HG02943 (cell line): ENCODE data around the gene NRN1.

Experiments
- ATAC-seq: cut with Tn5 transposase; IDR thresholded peaks from one replicate; pipeline ENCODE4 v1.9.1; 2021; ENCODE audit warnings: mild to moderate bottlenecking, low read depth, moderate library complexity; ENCODE audit not compliant: unreplicated experiment

NRN1 gene

GRCh38 chr6:6002848-6003620 lies 3.7 kb downstream of the NRN1 start:
- ATAC-seq: no peak

GRCh38 chr6:6002005-6002847 lies 4.5 kb downstream of the NRN1 start:
- no peak for ATAC-seq

GRCh38 chr6:6001443-6001842 lies 5.3 kb downstream of the NRN1 start:
- ATAC-seq: no peak

- ATAC-seq: no peak
Observed at GRCh38 chr6:5999688-6000608, 6.8 kb downstream of the NRN1 start.

- no peak for ATAC-seq
Observed at GRCh38 chr6:5998711-5999687, 7.7 kb downstream of the NRN1 start.

- ATAC-seq: no peak
Observed at GRCh38 chr6:5998236-5998635, 8.5 kb downstream of the NRN1 start.

GRCh38 chr6:5997420-5997987 lies 9.2 kb downstream of the NRN1 start:
- no peak for ATAC-seq

- ATAC-seq: no peak
Observed at GRCh38 chr6:5996714-5997419, 9.9 kb downstream of the NRN1 start.

- ATAC-seq: no peak
Observed at GRCh38 chr6:5995949-5996713, 10.6 kb downstream of the NRN1 start.

- no peak for ATAC-seq
Observed at GRCh38 chr6:5995658-5995948, 11.1 kb downstream of the NRN1 start.

GRCh38 chr6:5994999-5995657 lies 11.6 kb downstream of the NRN1 start:
- ATAC-seq: no peak

GRCh38 chr6:5994234-5994998 lies 12.3 kb downstream of the NRN1 start:
- no peak for ATAC-seq

GRCh38 chr6:5992551-5993225 lies 14.0 kb downstream of the NRN1 start:
- no peak for ATAC-seq

- no peak for ATAC-seq
Observed at GRCh38 chr6:5990786-5991185, 15.9 kb downstream of the NRN1 start.

GRCh38 chr6:5989141-5989723 lies 17.5 kb downstream of the NRN1 start:
- ATAC-seq: no peak

- no peak for ATAC-seq
Observed at GRCh38 chr6:5986861-5987260, 19.9 kb downstream of the NRN1 start.
